PFSK-1 (cell line): ENCODE results near the gene PLCXD3.

Experiments
- FOXP2 ChIP-seq: optimal IDR thresholded peaks from 2 replicates; pipeline ENCODE3; 2011; ENCODE audit warnings: borderline replicate concordance, control low read depth, inconsistent platforms; ENCODE audit not compliant: insufficient read depth; ENCODE audit errors: extremely low read length, extremely low read depth
- POLR2AphosphoS5 ChIP-seq: IDR thresholded peaks from 2 replicates; pipeline ENCODE4 v1.6.1; 2012; ENCODE audit warnings: low read depth, mild to moderate bottlenecking, control low read depth, low read length, moderate library complexity
- REST ChIP-seq, 2 experiments: IDR thresholded peaks; 2 replicates each; pipeline versions ENCODE4 v1.6.1 to v1.8.0; 2011 to 2012; ENCODE audit warnings: low read depth in 2 of 2, low read length in 2 of 2, control low read depth in 1 of 2, inconsistent platforms in 1 of 2, mild to moderate bottlenecking in 1 of 2, moderate library complexity in 1 of 2; ENCODE audit not compliant: insufficient read depth in 1 of 2
- SIN3A ChIP-seq: IDR thresholded peaks from 2 replicates; pipeline ENCODE4 v1.6.1; 2012; ENCODE audit warnings: mild to moderate bottlenecking, low read length, moderate library complexity, borderline replicate concordance; ENCODE audit not compliant: insufficient read depth
- TAF1 ChIP-seq: IDR thresholded peaks from 2 replicates; pipeline ENCODE4 v1.6.1; 2012; ENCODE audit warnings: low read length, control low read depth, borderline replicate concordance; ENCODE audit not compliant: insufficient read depth

DNA sequence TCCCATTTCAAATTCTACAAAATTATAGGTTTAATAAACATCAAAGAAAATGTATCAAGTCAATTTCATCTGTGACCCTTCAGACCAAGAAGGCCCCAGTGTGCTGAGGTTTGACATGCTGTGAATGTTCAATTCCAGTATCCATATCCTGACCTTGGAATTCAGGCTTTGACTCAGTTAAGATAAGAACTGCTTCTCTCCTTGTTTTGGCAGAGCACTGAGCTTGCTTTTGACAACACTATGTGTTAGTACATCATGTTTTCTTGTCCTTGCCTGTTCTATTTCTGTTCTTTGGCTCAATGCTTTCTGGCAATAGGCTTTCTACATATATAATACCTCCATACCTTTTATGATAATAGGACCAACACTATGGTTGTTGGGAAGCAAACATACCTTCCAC, 105.6 kb downstream of the PLCXD3 start:
- TF ChIP-seq REST (IDR thresholded peaks at IDR 0.05; ENCODE audit: insufficient read depth in 1 of 2, low read depth in 2 of 2, low read length in 2 of 2) (no peak), TAF1 (no peak), SIN3A (no peak), FOXP2 (no peak), POLR2AphosphoS5 (no peak)
